ENCODE data around the gene POR. TPM values are rescaled to one million over a fixed set of nuclear protein-coding genes. Genes with fewer than 3 reads are reported as not detected.
A peak's percentile ranks its signal among the peaks of the same experiment; 100 is the strongest.

The POR gene
- total and polyA plus RNA-seq, 7 experiments from 2014 or later, result 41.6 to 72.3 (median 69.2) TPM

GRCh38 chr7:75968012-75968411 lies 53.1 kb downstream of the POR start:
- CTCF ChIA-PET, result no interaction called here
- no peak for DNase-seq
- Histone ChIP-seq H3K4me1 (ENCODE audit: control insufficient read depth in 2 of 2, insufficient read depth in 2 of 2, low read length in 2 of 2) (no peaks in the 10 kb centered on the region), H3K4me3 (ENCODE audit: low read length) (no peak overlapping the region), H3K27ac (ENCODE audit: low read depth, low read length) (no peak overlapping the region), H3K9me3 (ENCODE audit: control insufficient read depth in 2 of 3, low read length in 3 of 3) (no peaks in the 10 kb centered on the region), H3K27me3 (ENCODE audit: control insufficient read depth in 2 of 2, insufficient read depth in 2 of 2, low read length in 2 of 2) (no peaks in the 10 kb centered on the region), H3K36me3 (ENCODE audit: control insufficient read depth in 2 of 3, insufficient read depth in 3 of 3, low read length in 3 of 3) (peaks cover 0 to 34% (median 4%) of the 10 kb centered on the region in 3 experiments)
- Mint-ChIP-seq H3K9me3 (peaks cover 0 to 2% (median 0%) of the 10 kb centered on the region in 11 donors), H3K4me3 (no peak overlapping the region), H3K27ac (no peak overlapping the region), H3K36me3 (peaks cover 0 to 21% (median 4%) of the 10 kb centered on the region in 5 donors), H3K4me1 (peaks cover 0 to 17% (median 2%) of the 10 kb centered on the region in 7 donors), H3K27me3 (no peaks in the 10 kb centered on the region)
- POLR2A ChIA-PET, result no interaction called here
- intact Hi-C loops (cut with micrococcal nuclease), result no loop called here
- no peak for ATAC-seq

- H3K27me3 Mint-ChIP-seq, result no peaks in the 10 kb centered on the region
- H3K4me1 ChIP-seq (ENCODE audit: control insufficient read depth in 2 of 2, insufficient read depth in 2 of 2, low read length in 2 of 2), result no peaks in the 10 kb centered on the region
- no peak overlapping the region for H3K4me3 ChIP-seq (ENCODE audit: low read length)
- no peaks in the 10 kb centered on the region for H3K9me3 Mint-ChIP-seq
- ChIA-PET CTCF (no interaction called here), POLR2A (no interaction called here)
- H3K27ac Mint-ChIP-seq, result no peak overlapping the region
- intact Hi-C loops (cut with micrococcal nuclease), result no loop called here
- peaks cover 0 to 13% (median 0%) of the 10 kb centered on the region in 7 donors for H3K4me1 Mint-ChIP-seq
- no peaks in the 10 kb centered on the region for H3K9me3 ChIP-seq (ENCODE audit: control insufficient read depth in 2 of 3, low read length in 3 of 3)
- H3K27me3 ChIP-seq (ENCODE audit: control insufficient read depth in 2 of 2, insufficient read depth in 2 of 2, low read length in 2 of 2), result no peaks in the 10 kb centered on the region
- no peak overlapping the region for H3K4me3 Mint-ChIP-seq
- ATAC-seq (no peak), DNase-seq (no peak)
- H3K36me3 ChIP-seq (ENCODE audit: control insufficient read depth in 2 of 3, insufficient read depth in 3 of 3, low read length in 3 of 3), result peaks cover 0 to 34% (median 4%) of the 10 kb centered on the region in 3 experiments
- peaks cover 0 to 19% (median 4%) of the 10 kb centered on the region in 5 donors for H3K36me3 Mint-ChIP-seq
- no peak overlapping the region for H3K27ac ChIP-seq (ENCODE audit: low read depth, low read length)
Measured at GRCh38 chr7:75968561-75969001, 53.6 kb downstream of the POR start.

- Histone ChIP-seq H3K27me3 (ENCODE audit: control insufficient read depth in 2 of 2, insufficient read depth in 2 of 2, low read length in 2 of 2) (no peaks in the 10 kb centered on the region), H3K36me3 (ENCODE audit: control insufficient read depth in 2 of 3, insufficient read depth in 3 of 3, low read length in 3 of 3) (peaks cover 0 to 34% (median 4%) of the 10 kb centered on the region in 3 experiments), H3K27ac (ENCODE audit: low read depth, low read length) (no peak overlapping the region), H3K4me1 (ENCODE audit: control insufficient read depth in 2 of 2, insufficient read depth in 2 of 2, low read length in 2 of 2) (no peaks in the 10 kb centered on the region), H3K4me3 (ENCODE audit: low read length) (no peak overlapping the region), H3K9me3 (ENCODE audit: control insufficient read depth in 2 of 3, low read length in 3 of 3) (no peaks in the 10 kb centered on the region)
- Mint-ChIP-seq H3K4me1 (peaks cover 0 to 12% (median 0%) of the 10 kb centered on the region in 7 donors), H3K4me3 (no peak overlapping the region), H3K36me3 (peaks cover 4 to 23% (median 6%) of the 10 kb centered on the region in 5 donors), H3K27ac (peak overlapping the region in 1 of 9 donors; percentile 58), H3K9me3 (no peaks in the 10 kb centered on the region), H3K27me3 (no peaks in the 10 kb centered on the region)
- intact Hi-C loops (cut with micrococcal nuclease), result no loop called here
- POLR2A ChIA-PET, result no interaction called here
- ATAC-seq, result no peak
- CTCF ChIA-PET, result no interaction called here
- no peak for DNase-seq
Measured at GRCh38 chr7:75969182-75969581, 54.2 kb downstream of the POR start.

DNA sequence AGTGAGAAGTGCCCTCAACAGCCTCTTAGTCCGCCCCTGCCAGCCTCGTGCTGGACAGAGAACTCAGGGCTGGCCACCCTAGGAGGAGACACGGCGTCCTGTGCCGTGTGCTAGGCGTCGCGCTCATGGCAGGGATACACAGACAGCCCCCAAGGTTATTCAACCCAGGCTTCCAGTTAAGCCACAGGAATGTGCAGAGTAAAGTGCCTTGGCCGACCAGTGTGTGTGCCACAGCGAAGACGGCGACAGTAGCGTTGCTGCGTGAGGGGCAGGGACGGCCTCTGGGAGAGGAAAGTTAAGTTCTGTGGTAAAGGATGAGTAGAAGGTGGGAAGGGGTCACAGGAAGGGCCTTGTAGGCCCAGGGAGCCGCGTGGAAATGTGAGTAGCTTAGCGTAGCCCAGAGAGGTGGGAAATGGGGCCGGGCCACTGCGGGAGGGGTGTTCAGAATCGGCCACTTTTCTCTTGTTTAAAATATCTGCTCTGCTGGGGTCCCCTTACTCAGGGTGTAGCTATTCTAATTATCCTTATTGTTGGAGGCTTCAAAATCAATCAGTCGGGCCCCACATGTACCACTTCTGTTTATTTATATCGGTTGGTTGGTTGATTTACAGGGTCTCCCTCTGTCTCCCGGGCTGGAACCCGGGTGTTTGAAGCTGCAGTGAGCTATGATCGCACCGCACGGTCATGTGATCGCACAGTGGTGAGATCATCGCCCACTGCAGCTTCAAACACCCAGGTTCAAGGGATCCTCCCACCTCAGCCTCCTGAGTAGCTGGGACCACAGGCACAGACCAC lies 54.9 kb downstream of the POR start:
- peaks cover 0 to 12% (median 0%) of the 10 kb centered on the region in 7 donors for H3K4me1 Mint-ChIP-seq
- DNase-seq (no peak), ATAC-seq (no peak)
- Histone ChIP-seq H3K4me3 (ENCODE audit: low read length) (no peak overlapping the region), H3K36me3 (ENCODE audit: control insufficient read depth in 2 of 3, insufficient read depth in 3 of 3, low read length in 3 of 3) (peaks cover 0 to 34% (median 4%) of the 10 kb centered on the region in 3 experiments), H3K4me1 (ENCODE audit: control insufficient read depth in 2 of 2, insufficient read depth in 2 of 2, low read length in 2 of 2) (no peaks in the 10 kb centered on the region), H3K27me3 (ENCODE audit: control insufficient read depth in 2 of 2, insufficient read depth in 2 of 2, low read length in 2 of 2) (no peaks in the 10 kb centered on the region), H3K27ac (ENCODE audit: low read depth, low read length) (no peak overlapping the region), H3K9me3 (ENCODE audit: control insufficient read depth in 2 of 3, low read length in 3 of 3) (no peaks in the 10 kb centered on the region)
- ChIA-PET POLR2A (no interaction called here), CTCF (no interaction called here)
- H3K27ac Mint-ChIP-seq, result peak overlapping the region in 1 of 9 donors; percentile 53
- peaks cover 4 to 25% (median 6%) of the 10 kb centered on the region in 5 donors for H3K36me3 Mint-ChIP-seq
- H3K9me3 Mint-ChIP-seq, result no peaks in the 10 kb centered on the region
- H3K27me3 Mint-ChIP-seq, result no peaks in the 10 kb centered on the region
- intact Hi-C loops (cut with micrococcal nuclease), result no loop called here
- no peak overlapping the region for H3K4me3 Mint-ChIP-seq

- peak overlapping the region in 1 of 9 donors; percentile 51 for H3K27ac Mint-ChIP-seq
- no peak for DNase-seq
Measured at GRCh38 chr7:75971309-75971960, 56.5 kb downstream of the POR start.

GRCh38 chr7:75971961-75972763 lies 57.2 kb downstream of the POR start:
- Histone ChIP-seq H3K4me3 (ENCODE audit: low read length) (no peak overlapping the region), H3K36me3 (ENCODE audit: control insufficient read depth in 2 of 3, insufficient read depth in 3 of 3, low read length in 3 of 3) (peaks cover 0 to 27% (median 4%) of the 10 kb centered on the region in 3 experiments), H3K4me1 (ENCODE audit: control insufficient read depth in 2 of 2, insufficient read depth in 2 of 2, low read length in 2 of 2) (no peaks in the 10 kb centered on the region), H3K27me3 (ENCODE audit: control insufficient read depth in 2 of 2, insufficient read depth in 2 of 2, low read length in 2 of 2) (no peaks in the 10 kb centered on the region), H3K27ac (ENCODE audit: low read depth, low read length) (no peak overlapping the region), H3K9me3 (ENCODE audit: control insufficient read depth in 2 of 3, low read length in 3 of 3) (no peaks in the 10 kb centered on the region)
- Mint-ChIP-seq H3K27me3 (no peaks in the 10 kb centered on the region), H3K27ac (peak overlapping the region in 1 of 9 donors; percentile 51), H3K4me3 (no peak overlapping the region), H3K9me3 (no peaks in the 10 kb centered on the region), H3K4me1 (peaks cover 0 to 8% (median 0%) of the 10 kb centered on the region in 7 donors), H3K36me3 (peaks cover 4 to 24% (median 6%) of the 10 kb centered on the region in 5 donors)
- CTCF ChIA-PET, result no interaction called here
- intact Hi-C loops (cut with micrococcal nuclease), result no loop called here
- peak; percentile 45 for ATAC-seq
- POLR2A ChIA-PET, result no interaction called here
- no peak for DNase-seq

More at GRCh38 chr7:75971309-75971960, 56.5 kb downstream of the POR start:
- no peaks in the 10 kb centered on the region for H3K9me3 ChIP-seq (ENCODE audit: control insufficient read depth in 2 of 3, low read length in 3 of 3)
- ChIA-PET CTCF (no interaction called here), POLR2A (no interaction called here)
- no peaks in the 10 kb centered on the region for H3K27me3 ChIP-seq (ENCODE audit: control insufficient read depth in 2 of 2, insufficient read depth in 2 of 2, low read length in 2 of 2)
- no peak for ATAC-seq
- intact Hi-C loops (cut with micrococcal nuclease), result no loop called here
- Mint-ChIP-seq H3K27me3 (no peaks in the 10 kb centered on the region), H3K4me1 (peaks cover 0 to 8% (median 0%) of the 10 kb centered on the region in 7 donors), H3K4me3 (no peak overlapping the region), H3K9me3 (no peaks in the 10 kb centered on the region), H3K36me3 (peaks cover 4 to 24% (median 6%) of the 10 kb centered on the region in 5 donors)
- no peaks in the 10 kb centered on the region for H3K4me1 ChIP-seq (ENCODE audit: control insufficient read depth in 2 of 2, insufficient read depth in 2 of 2, low read length in 2 of 2)
- H3K4me3 ChIP-seq (ENCODE audit: low read length), result no peak overlapping the region
- H3K36me3 ChIP-seq (ENCODE audit: control insufficient read depth in 2 of 3, insufficient read depth in 3 of 3, low read length in 3 of 3), result peaks cover 0 to 27% (median 4%) of the 10 kb centered on the region in 3 experiments
- H3K27ac ChIP-seq (ENCODE audit: low read depth, low read length), result no peak overlapping the region

Measured in naive thymus-derived CD4-positive, alpha-beta T cell (primary cell).